Activated T-cell treated with anti-CD3 and anti-CD28 coated beads for 48 hours (primary cell): ENCODE results near the gene UNC5C.

Experiments used
- DNase-seq: peaks from one replicate; pipeline ENCODE4 v3.0.0-alpha.2; 2020; ENCODE audit warnings: low read depth

The UNC5C gene

DNA sequence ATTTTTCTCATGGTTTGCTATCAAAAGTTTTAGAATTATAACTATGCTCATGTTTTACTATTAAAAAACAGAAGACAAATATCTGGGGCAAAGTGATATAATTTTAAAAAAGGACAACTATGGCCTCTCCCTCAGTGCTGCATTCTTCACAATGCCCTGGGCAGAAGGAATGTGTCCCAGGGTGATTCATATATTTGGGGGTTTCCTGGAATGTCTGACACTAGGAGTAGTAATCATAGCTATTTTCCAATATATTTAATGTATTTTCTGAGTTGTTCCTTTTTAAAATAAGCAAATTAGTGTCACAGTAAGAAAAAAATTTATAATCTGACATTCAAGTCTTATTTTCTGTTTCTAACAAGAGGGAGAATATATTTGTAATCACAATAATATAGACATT, 281.7 kb downstream of the UNC5C start:
- no peak for DNase-seq

DNA sequence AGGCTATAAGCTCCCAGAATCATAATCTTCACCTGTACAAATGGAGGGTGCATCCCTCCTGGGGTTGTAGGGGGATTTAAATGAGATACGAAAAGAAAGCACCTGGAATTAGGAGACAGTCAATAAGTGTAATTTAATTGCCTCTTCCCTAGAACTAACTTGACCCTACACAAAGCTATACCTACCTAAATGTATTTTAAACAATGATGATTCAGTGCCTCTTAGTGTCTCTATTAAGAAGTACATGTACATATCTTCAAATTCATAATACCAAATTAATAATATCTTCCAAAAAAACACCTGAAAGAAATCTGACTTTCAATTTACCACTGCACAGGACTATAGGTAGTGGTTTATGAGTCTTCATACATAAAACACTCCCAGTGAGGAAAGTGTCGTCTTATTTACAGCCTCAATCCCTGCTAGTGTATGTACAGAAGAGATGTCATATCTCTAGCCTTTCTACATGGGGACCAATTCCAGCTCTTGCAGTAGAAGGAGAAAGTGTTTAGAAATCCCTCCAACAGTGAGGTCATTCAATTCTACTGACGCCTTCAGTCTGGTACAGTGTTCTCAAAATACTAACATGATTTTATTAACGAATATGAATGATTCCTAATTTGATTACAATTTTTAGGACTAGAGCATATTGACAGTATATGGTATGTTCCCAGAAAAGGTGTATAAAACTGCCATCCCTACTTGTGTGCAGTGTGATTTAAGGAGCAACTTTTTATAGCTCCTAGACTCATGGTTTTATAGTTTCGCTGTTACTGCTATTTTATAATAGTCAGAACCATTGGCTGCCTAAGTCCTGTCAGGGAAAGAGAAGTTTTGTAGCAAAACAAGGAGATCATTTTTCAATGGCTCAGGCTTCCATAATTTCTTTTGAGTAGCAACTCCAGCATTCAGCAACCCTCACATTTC, 282.7 kb downstream of the UNC5C start:
- no peak for DNase-seq

DNA sequence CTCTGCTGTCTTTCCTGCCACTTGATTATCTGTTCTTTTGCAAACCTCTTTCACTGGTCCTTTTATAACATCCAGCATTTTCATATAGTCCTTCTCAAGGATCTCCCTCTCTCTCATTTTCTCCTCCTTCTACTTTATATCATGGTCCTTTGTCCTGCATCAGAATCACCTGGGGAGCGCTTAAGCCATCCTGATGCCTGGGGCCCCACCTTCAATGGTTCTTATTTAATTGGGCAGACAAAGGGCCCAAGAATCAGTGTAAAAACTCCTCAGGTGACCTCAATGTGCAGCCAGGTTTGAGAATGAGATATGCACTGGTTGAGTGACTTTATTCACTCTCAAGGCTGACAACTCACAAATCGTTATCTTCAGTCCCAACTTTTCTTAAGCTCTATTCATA, 283.9 kb downstream of the UNC5C start:
- no peak for DNase-seq

DNA sequence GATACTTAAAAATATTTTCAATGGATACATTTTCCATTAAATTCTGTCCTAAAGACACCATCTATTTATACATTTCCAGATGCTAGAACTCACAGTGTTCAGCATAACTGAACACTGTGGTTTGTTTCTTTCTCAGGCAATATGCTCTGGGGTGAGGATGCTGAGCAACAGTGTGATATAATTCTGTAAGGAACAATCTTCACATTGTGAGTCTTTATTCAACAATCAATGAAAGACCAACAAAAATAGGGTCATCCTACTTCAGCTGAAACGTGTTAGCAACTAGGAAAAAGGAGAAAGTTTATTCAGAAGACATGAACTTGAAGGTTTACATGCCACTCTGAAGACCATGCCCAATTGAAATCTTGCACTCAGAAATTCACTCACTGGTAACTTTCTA, 284.8 kb downstream of the UNC5C start:
- DNase-seq: no peak

DNA sequence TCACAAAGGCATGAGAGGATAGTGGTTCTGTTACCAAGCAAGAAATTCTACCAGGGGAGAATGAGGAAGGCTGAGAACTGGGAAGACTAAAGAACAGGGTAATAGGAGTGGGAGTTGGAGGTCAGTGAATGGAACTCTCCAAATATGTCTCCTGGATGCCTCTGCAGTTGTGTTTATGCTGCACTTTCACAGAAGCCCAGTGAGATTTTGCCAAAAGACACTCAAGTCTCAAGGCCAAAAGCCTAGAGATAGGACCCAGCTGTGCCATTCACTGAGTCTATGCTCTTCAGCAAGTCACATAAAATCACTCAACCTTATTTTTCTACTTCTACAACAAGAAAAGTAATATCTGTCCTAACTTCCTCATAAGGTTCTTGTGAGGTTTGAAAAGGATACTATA, 285.4 kb downstream of the UNC5C start:
- DNase-seq: no peak

DNA sequence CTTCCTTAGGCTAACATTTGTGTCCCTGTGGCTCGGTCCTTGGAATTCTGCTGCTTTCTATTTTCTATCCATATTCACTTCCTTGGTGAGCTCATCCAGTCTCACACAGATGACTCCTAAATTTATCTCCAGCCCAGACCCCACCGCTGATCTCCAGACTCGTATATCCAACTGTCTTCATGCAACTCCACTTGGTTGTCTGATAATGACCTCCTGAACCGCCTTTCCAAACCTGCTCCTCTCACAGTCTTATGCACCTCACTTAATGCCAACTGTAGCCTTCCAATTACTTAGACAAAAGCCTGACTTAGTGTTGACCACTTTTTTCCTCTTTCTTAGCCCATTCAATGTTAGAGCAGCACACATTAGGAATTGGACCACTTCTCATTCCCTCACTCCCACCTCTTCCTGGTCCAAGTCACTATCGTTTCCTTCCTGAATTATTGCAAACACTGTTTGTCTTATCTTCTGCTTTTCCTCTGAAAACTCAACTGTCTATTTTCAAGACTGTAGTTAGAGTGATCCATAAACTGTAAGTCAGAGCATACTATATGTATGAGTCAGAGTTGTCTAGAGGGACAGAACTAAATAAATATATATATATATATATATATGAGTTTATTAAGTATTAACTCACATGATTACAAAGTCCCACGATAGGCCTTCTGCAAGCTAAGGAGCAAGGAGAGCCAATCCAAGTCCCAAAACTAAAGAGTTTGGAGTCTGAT, 292.5 kb downstream of the UNC5C start:
- no peak for DNase-seq

DNA sequence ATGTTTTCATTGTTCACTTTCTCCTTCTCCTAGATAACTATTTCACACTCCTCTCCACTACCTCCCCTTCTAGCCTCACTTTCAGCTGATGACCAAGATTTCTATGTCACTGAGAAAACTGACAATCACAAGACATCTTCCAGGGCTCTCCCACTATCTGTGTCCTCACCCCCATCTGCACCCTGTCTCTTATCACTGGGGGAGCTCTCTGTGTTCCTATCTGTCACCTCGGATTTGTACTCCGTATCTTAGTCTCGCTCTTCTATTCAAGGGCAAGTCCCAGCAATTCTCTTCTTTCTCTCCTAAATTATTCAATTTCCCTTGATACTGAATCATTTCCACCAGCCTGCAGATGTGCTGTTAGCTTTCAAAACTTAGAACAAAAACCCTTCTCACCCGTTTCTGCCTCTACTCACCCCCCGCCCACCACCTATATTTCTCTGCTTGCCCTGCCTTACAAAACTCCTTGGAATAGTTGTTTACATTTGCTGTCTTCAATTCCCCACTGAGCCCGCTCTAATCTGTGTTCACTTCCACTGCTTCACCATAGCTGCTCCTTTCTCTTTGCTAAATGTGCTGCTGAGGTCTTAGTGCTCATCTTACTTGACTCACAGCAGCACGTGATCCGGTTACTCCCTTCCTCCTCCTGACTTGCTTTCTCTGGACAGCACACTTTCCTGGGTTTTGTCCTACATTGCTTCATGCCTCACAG, 293.2 kb downstream of the UNC5C start:
- no peak for DNase-seq

DNA sequence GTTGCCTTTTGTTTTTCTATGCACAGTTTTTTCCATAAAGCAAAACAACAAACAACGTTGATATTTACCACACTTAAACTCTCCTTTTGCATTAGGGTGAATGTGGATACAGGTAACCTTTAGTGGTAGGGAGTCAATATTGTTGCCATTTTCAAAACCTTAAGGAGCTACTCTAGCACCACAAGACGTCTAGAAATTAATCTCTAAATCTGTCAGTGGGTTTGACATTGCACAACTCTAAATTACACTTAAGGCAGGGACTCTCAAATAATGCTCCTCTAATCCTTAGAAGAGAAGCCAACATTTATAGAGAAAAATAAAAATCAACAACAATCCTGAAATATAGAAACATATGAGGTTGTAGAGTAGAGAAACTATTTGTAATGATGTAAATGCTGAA, 297.2 kb downstream of the UNC5C start:
- DNase-seq: no peak

DNA sequence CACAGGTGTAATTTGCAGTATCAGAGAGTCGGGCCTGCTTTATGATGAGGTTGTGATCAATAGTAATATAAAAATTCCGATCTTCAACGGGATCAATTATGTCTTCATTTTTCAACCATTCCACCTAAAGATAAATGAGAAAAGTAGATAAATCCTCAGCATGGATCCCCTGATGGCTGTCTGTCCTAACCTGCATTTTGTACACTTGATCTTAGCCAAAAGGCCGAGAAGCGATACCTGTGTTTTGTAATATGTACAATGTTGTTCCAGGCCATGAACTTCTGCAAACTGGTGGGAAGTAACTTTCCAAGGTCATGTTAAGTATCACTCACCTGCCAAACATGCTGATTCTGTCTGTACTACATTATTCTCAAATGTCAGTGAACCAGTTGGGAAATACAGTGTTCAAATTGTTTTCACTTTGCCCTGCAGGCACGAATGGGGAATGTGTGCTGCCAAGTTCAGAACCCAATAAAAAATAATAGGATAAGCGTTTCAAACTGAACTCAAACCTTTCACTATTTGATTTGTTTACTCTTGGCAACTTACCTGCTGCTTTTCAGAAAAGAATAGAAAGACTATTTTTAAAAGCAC, 298.1 kb downstream of the UNC5C start:
- DNase-seq: no peak

DNA sequence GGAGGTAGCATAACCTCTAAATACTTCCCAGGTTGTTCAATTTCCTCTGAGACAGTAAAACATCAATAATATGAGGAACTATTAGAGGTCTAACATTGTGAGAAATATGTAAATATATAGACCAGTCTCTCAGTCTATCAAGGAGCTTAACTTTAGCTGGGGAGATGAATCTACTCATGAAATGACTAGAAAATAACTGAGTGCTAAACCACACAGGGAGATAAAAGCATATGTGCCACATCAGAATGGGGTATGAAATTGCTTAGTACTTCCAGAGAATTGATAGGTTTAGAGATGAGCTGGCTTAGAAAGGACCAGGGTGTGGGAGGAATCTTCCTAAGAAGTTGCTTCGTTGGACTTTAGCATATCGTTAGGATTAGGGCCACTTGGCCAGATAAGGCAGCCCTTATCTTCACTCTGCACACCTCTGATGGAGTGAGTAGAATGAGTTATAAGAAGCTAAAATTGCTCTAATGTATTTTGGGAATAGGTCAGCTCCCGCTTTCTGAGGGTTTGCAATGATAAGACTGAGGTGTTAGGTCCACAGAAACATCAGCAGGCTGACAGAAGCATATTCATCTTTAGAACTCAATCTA, 299.2 kb downstream of the UNC5C start:
- no peak for DNase-seq

DNA sequence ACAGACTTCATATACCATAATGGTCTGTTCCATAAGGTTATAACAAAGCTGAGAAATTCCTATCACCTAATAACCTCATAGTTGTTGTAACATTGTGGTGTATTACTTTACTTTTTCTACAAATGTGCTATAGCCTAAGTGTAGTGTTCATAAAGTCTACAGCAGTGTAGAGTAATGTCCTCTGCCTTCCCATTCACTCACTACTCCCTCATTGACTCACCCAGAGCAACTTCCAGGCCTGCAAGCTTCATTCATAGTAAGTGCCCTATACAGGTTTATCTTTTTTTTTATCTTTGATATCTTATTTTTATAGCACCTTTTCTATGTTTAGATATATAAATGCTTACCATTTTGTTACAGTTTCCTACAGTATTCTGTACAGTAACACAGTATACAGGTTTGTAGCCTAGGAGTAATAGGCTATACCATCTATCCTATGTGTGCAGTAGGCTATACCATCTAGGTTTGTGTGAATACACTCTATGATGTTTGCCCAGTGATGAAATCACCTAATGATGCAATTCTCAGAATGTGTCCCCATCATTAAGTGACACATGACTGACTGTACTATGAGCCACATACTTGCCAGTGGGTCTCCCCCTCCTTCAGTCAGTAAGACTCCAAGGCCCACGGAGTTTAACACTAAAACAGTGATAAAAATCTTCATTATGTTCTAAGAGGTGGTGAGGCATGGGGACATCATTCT, 299.9 kb downstream of the UNC5C start:
- DNase-seq: no peak

DNA sequence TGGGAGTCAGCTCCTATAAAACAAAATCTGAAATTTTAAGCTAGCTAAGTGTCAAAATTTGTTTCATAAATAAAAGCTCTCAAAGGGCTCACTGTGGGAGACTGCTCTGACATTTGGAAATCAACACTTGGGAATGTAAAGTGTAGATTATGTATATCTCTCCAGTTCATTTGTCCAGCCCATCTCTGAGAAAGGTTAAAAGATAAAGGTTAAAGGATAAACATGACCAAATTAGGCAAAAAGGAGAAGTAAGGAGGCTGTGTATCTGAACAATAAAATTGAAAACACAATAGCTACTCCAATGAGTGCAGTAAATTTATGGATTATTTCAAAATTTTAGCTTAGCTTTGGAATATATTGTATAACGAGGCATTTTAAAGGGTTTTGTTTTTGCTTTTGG, 304.9 kb downstream of the UNC5C start:
- no peak for DNase-seq

DNA sequence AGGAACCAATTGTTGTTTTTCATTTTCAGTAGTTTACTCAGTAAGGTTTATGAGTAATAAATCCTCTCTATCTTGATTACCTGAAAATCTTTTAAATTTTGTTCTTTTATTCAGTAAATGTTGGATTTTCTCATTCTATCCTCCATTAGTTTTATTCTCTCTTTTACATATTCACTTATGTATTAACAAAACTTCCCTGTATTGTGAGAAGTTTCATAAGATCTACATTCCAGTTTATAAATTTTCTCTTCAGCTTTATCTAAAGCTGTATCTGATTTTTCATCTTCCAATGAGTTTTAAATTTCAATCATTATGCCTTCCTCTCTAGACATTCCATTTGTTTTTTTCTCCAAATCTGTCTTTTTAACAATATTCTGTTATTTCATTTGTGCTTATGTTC, 310.2 kb downstream of the UNC5C start:
- no peak for DNase-seq

DNA sequence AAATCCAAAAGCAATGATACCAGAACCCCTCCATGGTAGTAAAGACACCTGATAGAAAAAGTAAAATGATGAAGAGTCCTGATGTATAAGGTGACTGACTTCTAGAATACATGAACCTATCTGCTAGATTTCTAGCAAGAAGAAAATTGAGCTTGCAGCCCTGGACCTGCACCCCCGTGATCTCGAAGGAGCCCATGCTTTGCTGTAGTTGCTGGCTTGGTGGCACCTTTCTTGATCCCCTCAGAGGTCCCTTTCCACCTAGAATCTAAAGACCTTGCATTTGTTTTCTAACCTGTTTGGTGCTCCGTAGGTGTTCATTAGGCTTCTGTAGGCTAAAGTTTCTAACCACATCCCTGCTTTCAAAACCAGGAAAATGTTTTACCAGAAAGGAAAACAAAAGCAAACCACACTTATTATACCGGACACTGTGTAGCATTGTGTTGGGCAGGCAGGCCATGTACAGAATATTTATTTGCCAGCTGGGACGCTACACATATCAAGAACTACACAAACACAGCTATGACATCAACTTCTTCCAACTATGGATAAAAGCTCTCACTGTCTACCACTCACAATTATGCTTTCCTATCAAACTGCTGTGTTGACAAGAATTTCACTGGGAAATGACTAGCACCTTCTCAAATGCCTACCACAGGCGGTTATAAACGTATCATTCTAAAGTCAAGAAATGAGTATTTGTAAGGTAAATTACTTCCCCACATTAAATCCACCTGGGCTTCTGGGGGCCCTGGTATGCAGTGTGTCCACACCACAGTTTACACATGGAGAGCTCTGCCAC, 316.2 kb downstream of the UNC5C start:
- DNase-seq: no peak

DNA sequence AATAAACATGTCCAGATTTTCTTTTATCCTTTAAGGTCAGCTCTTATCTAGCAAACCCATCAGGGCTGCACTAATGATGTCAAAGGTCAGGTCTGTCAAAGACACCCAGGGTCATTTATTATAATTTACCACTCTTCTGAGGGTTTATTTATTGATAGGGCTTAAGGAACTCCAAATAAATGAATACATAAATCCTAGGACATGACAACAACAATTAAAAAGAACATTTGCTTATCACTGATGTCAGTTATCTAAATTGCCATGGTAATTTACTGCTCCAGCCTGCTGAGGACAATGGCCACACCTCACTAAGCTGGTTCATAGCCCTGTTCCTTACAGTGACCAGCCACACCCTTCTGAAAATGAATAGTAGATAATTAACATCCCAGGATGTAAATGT, 317.1 kb downstream of the UNC5C start:
- no peak for DNase-seq

DNA sequence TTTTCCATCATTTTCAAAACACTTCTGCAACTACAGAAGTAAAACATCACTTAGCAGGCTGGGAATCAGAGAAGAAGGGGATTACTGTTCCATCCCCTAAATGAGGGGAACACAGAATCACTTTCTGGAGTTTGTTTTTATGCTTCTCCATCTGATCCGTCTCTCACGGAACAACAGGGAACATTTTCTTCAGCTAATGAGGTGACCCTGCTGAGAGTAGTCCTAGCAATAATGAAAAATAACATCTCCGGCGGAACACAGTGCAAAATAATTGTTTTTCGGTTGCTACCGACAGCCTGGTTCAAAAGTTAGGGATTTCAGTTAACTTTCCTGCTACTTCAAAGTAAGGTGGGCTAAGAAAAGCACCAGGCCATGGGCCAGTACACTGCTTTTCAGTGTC, 322.9 kb downstream of the UNC5C start:
- DNase-seq: no peak

DNA sequence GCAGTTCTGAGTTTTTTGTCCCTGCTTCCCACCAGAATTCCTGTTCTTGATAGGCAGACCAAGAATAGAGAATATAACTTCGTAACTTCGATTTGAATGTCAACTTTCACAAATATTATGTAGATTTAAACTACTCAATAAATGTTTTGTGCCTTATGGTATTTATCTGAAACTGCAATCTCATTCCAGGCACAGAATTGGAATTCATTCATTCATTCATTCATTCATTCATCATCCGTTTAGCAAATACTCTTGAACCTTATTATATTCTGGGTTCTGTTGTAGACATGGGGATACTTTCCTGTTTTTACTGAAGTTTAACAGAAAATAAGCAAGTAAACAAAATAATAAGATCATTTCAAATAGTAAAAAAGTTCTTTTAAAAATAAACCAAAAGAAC, 324.4 kb downstream of the UNC5C start:
- DNase-seq: no peak

DNA sequence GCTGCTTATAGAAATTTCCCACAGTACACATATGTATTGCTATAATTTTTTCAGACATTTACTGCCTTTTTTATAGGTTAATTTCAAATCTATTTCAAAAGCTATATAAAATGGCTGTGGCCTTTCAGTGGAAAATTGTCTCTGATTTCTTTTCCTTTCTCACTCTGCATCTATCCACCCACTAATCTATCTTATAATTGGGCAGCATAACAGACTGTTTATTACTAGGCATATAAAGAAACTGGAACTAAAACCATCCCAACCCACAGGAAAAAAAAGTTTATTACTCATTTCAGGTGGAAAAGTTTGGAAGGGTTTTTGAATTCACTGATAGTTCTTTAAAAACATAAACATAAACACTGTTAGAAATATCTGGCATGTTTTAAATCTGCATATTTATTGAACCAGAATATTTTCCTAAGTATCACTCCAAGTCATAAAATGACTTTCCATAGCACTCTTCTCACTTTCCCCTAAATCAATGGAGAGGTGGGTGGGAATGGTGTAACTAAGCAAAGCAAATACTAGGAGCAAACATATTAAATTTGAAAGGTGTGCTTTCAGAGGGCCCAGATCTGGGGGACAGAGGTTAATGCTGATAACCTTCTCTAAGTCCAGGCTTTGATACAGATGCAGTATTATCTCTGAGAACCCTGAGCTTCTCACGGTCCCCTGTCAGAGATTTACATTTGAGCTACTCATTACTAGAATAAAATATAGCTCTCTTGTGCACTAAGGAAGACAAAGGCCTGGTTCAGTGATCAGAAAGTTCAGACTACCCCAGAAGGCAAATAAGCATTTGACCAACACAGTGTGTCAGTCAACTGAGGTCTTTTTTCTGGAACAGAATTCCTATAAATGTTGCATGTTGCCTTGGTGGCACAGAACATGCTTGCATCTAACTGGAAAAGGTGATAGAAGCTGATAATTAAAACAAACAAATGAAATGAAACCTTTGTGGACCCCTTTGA, 328.3 kb downstream of the UNC5C start:
- DNase-seq: no peak

DNA sequence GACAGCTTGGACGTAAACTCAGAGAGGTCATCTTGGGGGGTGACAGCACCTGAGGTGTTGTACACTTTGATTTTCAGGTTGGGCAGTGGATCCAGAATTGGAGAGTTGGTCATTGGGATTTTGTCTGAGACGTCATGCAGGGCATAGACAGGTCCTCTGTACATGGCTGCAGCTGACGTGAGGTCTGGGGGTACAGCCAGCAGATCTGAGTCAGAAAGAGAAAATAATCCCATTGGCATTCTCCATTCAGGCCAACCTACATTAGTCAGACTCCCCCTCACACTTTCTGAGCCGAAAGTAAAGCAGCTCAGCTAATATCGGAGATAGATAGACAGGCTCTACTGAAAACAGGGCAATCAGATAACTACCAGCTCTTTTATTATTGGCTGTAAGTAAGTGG, 329.7 kb downstream of the UNC5C start:
- no peak for DNase-seq
